HG03139 (cell line): ENCODE results near the gene GNB1L.

ENCODE experiments used
- ATAC-seq: cut with Tn5 transposase; IDR thresholded peaks from one replicate; pipeline ENCODE4 v1.9.1; 2021; ENCODE audit not compliant: unreplicated experiment

The GNB1L gene

DNA sequence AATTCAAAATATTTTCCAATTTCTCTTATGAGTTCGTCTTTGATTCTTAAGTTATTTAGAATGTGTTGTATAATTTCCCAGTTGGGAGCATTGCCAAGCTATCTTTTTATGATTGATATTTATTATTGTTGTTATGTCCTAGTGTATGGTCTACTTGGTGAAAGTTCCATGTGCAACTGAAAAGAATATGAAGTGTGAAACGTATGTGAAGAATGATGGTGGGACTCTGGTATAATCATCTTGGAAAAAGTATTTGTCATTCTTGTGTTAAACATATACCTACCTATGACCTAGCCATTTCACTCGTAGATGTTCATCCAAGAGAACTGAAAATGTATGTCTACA, 12.0 kb upstream of the GNB1L start:
- ATAC-seq = no peak

DNA sequence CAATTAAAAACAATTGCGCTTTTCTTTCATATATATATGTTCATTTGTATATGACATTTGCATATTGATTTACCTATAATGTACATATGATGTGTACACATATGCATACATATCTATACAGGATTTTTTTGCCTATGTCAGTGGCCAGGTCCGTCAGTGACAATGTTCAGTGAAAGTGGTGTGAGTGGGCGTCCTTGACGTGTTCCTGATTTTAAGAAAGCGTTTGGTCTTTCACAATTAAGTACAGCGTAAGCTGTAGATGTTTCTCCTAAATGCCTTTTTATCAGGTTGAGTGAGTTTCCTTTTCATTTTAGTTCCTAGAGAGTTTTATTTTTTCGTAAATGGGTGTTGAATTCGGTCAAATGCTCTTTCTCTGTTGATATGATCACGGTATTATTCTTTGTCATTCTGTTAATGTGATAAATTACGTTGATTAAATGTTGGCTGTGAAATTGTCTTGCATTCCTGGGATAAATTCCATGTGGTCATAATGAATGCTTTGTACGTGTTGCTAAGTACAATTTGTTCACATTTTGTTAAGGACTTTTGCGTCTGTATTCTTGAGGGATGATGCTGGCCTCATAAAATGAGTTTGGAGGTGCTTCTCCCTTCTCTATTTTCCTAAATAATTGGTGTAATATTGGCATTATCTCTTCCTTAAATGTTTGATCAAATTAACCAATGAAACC, 10.6 kb upstream of the GNB1L start:
- no peak for ATAC-seq

DNA sequence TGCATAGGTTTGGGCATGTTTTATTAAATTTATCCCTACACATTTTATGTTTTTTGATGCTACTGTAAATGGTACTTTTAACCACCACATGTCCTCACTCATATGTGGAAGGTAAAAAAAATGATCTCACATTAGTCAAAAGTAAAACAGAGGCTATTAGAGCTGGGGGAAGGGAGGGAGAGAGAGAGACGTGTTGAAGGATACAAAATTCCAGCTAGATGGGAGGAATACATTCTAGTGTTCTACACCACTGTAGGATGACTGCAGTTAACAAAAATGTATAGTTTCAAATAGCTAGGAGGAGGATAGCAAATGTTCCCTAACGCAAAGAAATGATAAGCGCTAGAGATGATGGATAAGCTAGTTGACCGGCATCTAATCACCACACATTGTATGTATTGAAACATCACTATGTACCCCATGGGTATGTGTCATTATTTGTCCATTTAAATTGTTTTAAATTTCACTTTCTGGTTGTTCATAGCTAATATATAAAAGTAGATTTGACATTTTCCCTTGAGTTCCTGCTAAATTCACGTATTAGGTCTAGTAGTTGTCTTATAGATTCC, 9.9 kb upstream of the GNB1L start:
- no peak for ATAC-seq

DNA sequence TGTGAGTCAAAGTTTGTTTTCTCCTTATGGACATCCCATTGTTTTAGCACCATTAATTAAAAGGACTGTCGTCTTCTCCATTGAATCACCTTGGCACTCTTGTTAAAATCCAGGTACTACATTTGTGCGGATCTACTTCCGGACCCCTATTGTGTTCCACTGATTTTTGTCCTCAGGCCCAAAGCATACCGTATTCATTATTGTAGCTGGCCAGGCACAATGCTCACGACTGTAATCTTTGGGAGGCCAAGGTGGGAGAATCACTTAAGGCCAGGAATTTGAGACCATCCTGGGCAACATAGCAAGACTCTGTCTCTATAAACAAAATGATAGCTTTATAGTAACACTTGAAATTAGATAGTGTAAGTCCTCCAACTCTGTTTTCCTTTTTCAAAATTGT, 8.9 kb upstream of the GNB1L start:
- ATAC-seq = no peak

DNA sequence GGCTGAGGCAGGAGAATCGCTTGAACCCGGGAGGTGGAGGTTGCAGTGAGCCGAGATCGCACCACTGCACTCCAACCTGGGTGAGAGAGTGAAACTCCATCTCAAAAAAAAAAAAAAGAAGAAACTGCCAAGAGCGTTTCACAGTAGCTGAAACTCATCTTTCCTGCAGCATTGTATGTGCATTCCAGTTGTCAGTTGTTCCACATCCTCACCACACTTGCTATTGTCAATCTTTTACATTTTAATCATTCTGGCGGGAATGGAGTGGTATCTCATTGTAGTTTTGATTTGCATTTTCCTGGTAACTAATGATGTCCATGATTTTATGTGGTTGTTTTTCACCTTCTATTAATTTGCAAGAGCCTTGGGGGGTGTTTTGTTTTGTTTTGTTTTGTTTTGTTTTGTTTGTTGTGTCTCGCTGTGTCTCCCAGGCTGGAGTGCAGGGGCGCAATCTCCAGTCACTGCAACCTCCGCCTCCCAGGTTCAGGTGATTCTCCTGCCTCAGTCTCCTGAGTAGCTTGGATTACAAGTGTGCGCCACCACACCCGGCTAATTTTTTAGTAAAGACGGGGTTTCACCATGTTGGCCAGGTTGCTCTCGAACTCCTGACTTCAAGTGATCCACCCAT, 8.1 kb upstream of the GNB1L start:
- ATAC-seq = no peak

DNA sequence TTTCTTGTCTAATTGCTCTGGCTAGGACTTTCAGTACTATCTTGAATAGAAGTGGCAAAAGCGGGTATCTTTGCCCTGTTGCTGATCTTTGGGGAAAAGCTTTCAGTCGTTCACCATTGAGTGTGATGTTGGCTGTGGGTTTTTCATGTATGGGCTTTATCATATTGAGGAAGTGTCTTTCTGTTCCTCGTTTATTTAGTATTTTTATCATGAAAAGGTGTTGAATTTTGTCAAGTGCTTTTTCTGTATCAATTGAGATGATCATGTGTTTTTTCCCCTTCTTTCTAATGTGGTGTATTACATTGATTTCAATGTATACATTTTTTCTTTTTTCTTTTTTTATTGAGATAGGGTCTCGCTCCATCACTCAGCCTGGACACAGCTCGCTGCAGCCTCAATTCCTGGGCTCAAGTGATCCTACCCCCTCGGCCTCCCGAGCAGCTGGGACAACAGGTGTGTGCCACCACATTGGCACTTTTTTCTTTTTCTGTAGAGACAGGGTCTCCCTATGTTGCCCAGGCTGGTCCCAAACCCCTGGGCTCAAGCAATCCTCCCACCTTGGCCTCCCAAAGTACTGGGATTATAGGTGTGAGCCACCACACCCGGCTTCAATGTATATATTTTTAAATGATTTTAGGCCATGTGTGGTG, 5.3 kb upstream of the GNB1L start:
- no peak for ATAC-seq

DNA sequence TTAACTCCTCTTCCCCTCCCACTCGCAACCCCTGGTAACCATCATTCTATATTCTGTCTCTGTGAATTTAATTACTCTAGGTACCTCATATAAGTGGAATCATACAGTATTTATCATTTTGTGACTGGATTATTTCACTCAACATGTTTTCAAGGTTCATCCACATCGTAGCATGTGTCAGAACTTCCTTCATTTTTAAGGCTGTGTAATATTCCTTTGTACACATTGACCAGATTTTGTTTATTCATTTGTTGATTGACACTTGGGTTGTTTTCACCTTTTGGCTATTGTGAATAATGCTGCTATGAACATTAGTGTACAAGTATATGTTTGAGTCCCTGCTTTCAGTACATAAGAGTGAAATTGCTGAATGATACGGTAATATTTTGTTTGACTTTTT, 2.7 kb upstream of the GNB1L start:
- ATAC-seq = no peak

DNA sequence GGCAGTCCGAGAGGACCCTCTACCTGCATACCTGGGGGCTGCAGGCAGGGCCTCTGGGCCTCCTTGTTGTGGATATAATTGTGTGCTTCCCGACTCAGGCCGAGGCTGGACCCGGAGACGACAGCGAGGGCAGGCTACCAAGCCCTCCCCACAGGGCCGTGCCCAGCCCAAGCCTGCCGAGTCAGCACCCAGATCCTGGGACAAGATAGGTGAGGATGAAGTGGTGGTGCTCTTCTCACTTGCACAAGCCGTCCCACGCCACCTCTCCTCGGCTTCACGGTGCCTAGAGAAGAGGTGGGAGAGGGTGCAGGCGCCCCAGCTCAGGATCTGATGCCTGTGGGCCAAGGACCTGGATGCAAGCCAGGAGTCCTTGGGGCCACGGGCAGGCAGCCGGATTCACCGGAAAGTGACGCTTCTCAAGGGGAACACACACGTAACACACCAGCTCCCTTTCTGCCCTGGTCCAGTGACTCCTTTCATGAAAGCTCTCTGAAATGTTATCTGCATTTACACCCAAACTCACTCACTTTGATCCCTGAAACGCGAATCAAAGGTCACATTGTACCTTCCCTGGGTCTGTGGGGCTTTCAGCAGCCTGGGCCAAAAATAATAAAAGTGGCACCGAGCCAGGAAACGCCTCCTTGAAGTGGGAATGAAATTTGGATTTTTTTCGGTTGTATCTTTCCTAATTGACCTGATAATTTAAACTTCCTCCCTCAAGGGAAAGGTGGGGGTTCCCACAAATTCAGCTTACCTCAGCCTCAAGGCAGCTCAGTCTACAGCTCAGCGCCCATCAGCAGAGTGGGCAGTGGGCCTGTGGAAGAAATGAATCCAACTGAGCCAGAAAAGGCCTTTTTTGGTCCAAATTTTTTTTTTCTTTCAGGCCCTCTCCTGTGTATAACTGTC, 1.1 kb upstream of the GNB1L start:
- ATAC-seq = no peak

DNA sequence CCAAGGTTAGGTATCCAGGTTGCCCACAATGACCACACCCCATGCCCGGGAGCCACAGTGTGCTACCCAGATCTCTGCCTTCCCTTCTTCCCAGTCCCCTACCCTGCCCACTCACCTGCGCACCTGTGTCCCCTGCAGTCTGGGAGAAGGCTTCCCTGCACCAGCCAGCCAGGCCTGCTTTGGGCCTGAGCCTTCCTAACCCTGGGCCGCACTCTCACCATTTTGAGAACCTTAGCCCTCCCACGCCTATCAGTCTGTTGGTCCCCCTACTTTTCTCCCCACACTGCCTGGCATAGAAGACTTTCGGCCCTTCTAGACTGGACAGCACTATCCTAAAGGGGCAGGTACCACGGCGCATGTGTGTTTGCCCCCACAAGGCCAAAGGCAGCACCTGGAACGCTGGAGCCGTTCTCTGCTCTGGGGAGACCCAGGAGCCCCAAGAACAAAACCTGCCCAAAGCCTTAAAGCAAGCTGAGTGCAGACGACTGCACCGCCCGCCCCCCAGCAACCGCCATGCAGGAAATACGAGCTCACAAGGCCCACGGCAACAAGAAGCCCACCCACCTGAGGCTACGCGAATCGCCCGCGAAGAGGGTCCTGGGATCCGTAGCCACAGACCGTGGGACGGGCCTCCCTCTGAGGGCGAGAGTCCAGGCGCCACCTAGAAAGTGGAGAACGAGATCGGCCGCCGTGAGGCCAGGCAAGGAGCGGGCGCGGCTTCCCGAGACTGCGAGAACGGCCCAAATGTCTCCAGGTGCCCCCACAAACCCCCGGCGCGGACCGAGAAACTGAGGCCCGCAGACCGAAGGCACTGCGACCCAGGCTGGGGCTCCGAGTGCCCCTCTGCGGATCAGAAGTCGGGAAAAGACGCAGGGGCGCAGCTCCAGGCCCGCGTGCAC, 546 bp downstream of the GNB1L start:
- peak; percentile 3 for ATAC-seq

DNA sequence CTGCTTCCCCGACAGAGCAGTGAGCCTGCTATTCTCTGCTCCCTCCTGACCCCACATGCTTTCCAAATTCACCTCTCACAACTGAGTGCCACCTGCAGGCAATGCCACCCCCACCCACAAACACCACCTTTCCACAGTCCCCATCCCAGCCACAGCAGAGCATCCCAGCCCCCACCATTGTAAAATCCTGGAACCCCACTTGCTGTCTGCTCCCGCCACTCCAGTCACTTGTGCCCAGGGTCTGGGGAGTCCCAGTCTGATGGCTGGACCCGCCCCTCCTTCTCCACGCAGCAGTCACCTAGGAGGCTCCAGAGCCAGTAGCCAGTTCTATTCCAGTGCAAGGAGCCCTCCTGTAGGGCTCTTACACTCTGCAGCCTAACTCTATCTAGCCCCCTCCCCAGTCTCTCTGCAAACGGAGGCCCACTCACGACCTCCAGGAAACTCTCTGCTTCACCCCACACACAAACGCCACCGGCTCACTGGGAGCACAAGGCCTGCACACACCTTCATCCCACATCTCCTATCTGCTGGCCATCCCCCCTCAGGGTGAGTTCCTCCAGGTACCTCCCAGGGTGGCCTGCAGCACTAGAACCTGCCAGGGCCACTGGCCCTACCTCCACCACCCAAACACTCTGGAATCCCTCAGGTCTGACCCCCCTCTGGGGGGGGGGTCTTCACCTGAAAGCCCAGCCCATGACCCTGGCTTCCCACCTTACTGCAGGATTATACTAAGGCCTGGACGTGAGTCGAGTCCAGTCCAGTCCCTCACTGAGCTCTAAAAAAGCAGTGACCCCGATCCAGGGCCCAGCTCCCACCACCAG, 1.4 kb downstream of the GNB1L start:
- no peak for ATAC-seq

DNA sequence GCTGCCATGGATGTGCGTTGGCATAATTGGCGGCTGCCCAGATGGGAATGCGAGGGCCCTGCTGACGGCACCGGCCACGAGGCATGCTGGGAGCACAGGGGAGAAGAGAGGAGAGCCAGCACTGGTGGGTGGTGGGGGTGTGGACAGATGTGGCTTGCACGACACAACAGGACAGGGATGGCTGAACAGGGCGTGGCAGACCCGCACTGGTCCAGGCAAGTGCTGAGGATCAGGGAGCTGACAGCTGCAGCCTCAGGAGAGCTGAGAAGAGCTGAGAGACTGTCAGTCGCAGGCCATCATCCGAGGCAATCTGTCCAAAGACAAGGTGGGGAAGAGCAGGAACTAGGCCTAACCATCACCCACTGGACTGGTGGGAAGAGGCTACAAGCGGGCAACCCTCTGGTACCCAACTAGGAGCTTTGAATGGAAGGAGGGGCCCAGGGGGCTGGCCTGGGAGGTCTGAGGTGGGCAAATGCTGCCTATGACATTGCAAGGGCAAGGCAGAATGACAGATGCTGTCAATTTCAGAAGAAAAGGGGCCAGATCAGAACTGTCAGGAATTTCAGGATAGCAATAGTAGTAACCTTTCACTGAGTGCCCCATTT, 2.4 kb downstream of the GNB1L start:
- no peak for ATAC-seq

DNA sequence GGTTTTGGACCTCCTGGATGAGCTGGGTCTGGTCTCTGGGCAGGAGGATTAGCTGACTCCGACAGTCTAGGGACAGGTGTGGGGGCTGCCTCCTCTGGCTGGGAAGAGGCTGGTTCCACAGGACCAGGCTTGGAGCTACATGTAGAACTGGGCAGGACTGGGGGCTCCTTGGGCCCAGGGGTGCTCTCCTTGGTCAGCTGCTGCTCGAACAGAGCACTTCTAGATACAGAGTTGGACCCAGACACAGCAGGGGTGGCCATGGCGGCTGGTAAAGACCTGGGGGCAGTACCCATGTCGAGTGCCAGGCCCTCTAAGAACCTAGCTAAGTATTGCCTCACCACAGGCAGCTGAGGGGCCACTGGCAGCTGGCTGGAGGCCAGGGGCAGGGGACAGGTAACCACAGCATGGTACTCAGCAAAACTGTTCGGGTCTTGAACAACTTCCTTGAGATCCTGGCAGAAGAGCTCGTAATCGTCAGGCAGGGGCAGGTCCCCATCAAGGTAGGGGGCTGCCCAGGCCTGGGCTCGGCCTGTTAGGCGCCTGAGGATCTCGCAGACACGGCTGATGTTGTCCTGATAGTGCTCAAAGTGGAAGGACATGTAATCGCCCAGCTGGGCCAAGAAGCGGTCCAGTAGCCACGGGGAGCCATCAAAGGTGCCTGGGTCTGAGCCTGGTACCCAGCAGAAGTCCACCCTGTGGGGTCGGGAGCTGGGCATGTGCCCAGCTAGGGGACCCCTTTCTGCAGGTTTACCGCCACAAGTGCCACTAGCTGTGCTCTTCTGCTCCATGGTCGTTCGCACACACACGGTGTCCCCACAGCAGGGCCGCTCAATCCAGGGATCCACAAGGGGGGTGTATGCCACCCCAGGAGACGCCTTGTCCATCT, 3.1 kb downstream of the GNB1L start:
- no peak for ATAC-seq

DNA sequence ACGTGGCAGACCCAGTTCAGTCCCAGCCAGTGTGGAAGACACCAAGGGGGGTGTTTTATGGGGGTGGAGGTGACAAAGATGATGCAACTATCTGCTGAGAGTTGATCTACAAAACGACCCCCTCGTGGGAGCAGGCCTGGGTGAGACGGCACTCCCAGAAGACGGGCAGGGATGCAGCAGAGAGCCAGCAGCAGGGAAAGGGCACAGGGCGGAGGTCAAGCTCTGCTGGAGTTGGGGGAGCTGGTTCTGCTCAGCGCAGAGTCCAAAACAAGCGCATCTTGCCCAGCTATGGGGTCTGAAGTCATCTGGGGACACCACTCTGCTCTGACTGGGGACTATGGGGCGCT, 3.9 kb downstream of the GNB1L start:
- ATAC-seq = no peak

DNA sequence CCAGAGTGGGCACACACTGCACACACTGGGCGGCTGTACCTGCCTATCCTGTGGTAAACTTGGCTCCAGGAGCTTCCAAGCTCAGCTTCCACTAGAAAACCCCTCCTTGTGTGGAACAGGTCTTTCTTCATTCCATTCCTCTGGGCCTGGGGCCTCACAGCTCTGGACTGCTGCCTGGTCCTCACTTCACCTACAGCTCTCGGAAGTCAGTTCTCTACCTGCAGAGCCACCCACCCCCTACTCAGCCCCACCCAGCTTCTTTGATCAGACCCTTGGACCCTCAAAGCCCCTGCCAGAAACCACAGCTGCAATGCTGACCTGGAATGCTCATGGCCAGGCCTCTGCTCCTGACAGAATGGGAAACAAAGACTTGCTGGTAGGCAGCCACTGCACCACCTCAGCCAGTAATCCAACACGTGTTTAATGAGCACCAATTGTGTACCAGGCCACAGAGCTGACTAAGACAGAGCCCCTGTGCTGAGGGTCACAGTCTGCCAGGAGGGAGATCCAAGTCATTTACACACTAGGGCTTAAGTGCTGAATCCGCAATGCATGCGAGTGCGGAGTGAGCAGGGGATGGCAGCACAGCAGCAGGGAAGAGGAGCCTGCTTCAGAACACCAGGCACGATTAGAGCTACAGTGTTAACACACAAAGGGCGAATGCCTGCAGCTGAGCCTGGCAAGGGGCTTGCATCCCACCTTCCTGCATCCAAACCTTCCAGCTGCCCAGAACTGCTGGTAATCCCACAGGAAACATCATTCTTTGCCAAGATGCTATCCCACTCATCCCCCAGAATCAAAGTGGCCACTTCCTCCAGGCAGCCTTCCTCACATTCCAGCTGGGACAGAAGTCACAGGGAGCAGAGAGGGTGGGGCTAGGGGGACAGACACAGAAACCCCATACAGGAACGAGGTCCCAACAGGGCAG, 4.6 kb downstream of the GNB1L start:
- ATAC-seq = no peak

DNA sequence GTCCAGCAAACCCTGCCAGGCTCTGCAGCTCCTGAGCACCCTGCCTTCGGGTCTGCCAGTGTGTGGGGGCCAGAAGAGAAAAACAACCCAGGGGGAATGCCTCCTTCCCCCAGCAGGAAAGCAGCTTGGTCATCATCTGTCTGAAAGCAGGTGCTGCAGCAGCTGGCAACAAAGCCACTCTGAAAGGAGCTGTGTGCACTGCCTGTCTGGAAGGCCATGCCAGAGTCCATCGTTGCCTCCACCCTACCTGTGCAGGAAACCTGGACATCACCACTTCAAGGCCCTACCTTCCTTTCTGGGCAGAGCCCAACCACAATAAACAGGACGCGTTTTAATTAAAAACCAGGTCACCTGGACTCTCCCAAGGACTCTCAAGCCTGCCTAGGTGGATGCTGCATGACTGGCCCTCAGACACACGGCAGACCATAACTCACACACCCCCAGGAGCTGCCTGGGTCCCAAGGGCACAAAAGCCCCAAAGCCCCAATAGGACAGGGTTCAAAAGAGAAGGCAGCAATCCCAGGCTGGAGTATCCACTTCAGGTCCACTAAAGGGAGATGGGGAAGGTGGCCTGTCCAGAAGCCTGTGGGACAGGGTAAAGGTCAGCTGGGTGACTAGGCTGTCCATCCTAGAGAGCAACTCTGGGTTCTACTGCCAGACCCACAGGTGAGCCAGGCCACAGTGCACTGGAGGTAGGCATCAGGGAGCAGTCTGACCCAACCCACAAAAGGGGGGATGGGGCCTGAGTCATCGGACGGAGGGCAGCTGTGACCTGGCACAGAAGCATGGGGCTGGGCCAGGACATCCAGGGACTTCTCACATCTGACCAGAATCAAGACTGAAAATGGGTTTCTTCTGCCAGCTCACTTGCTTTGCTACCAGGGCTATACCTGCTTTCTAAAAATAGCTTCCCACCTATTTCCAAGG, 6.1 kb downstream of the GNB1L start:
- ATAC-seq = no peak

DNA sequence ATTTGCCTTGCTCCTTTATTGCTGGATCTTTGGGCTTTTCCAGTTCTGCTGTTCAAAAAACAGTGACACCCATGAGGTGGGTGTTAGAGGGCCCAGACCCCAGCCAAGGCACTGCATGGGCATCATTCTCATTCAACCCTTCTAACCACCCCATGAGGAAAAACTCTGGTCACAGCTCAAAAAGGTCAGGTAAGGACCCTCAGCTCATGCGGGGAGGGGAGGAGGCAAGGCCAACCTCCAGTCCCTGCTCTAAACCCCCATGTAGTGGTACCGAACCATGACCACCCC, 7.4 kb downstream of the GNB1L start:
- no peak for ATAC-seq
